Astrocyte (in vitro differentiated cells and primary cell): Measurements from ENCODE around the gene IL6ST.

ENCODE experiments used
- CTCF ChIP-seq: IDR thresholded peaks from 2 replicates; pipeline ENCODE4 v1.5.1; 2011; ENCODE audit warnings: low read depth, mild to moderate bottlenecking, inconsistent platforms, low read length, moderate library complexity; ENCODE audit not compliant: insufficient read depth
- EZH2 ChIP-seq: IDR thresholded peaks from 2 replicates; pipeline ENCODE4 v1.6.1; 2012; ENCODE audit warnings: mild to moderate bottlenecking, low read length, inconsistent platforms; ENCODE audit not compliant: insufficient read depth

GRCh38 chr5:55923177-55923771 lies 71.5 kb downstream of the IL6ST start:
- TF ChIP-seq CTCF (no peak), EZH2 (no peak)
